Pancreas (tissue), 10 donors: ENCODE results near the gene CTSA. TPM values are rescaled to one million over a fixed set of nuclear protein-coding genes. Genes with fewer than 3 reads are reported as not detected.
A peak's percentile ranks its signal among the peaks of the same experiment; 100 is the strongest.

Experiments
- ATAC-seq, 4 donors: fragments of 200-7000 bp; cut with Tn5 transposase; one replicate each; pipeline versions ENCODE4 v1.8.0 to v1.9.1; 2020; ENCODE audit warnings: mild to moderate bottlenecking in 4 of 4, moderate library complexity in 4 of 4
- DNase-seq, 6 donors: peaks; one replicate each; pipeline ENCODE4 v3.0.0-alpha.2; 2020
- FAIRE-seq: peaks from 2 replicates; lab custom pipeline; 2012; peaks lifted over from hg19 to GRCh38; lab: Jason Lieb, UNC
- H3K27ac ChIP-seq, 4 donors: fragments of 200-600 bp; sonication (generic); 1 replicate in 3 of 4; 2 replicates in 1 of 4; pipeline versions ENCODE4 v1.5.0 to v1.8.0; 2020
- H3K27me3 ChIP-seq, 4 donors: fragments of 200-600 bp; one replicate each; pipeline ENCODE4 v1.8.0; 2021
- H3K36me3 ChIP-seq, 3 donors: fragments of 200-600 bp; sonication (generic) in 1 of 3; one replicate each; pipeline versions ENCODE4 v1.5.0 to v1.8.0; 2020 to 2021
- H3K4me1 ChIP-seq, 3 donors: fragments of 200-600 bp; one replicate each; pipeline ENCODE4 v1.8.0; 2021
- H3K4me3 ChIP-seq, 4 donors: fragments of 200-600 bp; sonication (generic) in 2 of 4; one replicate each; pipeline versions ENCODE4 v1.5.0 to v1.8.0; 2020 to 2021
- H3K9me3 ChIP-seq, 4 donors: fragments of 200-600 bp; one replicate each; pipeline ENCODE4 v1.8.0; 2021
- CTCF ChIP-seq, 4 donors: fragments of 200-600 bp; sonication (generic) in 3 of 4; IDR thresholded peaks; one replicate each; pipeline versions ENCODE4 v1.5.0 to v1.8.0; 2021; ENCODE audit warnings: antibody characterized with exemption in 4 of 4
- WGBS, 2 donors: extraction: QIAGEN DNeasy Blood & Tissue Kit; methylation state at CpG; one replicate each; pipeline ENCODE4 v1.1.7; 2013; 5-methylcytosine and 5-hydroxymethylcytosine counted together
- intact Hi-C, 3 donors: fragments of 100-400 bp; cut with DNase I; formaldehyde crosslinking; loops; one replicate each; pipeline versions ENCODE4 v1.11.1 to v1.14.2; 2022
- polyA plus RNA-seq, 2 donors: library from polyadenylated mRNA; stranded (reverse); fragments of 200-250 nt; gene quantifications; one replicate each; pipeline ENCODE4 v1.2.3, GENCODE V29; 2013
- total RNA-seq, 6 donors: library from RNA; stranded (reverse); fragmentation: NEBNext Ultra II Directional in 4 of 6; extraction: Animal tissue kit (Norgen Biotek cat#: 25700) in 4 of 6; gene quantifications; one replicate each; pipeline versions ENCODE4 v1.2.1 to v1.2.4, GENCODE V29; 2021 to 2023
- donor health status: healthy with polysubstance abuse.
- donor health status: DM: no; HTN: no; CAD: no; lungs with moderate emphysema.
- donor health status: DM: no; HTN: no; CAD: no.
- donor health status: control.
- donor health status: control.
- donor health status: Bipolar disorder and iron deficiency.
- donor health status: DM: yes; HTN: yes; CAD: no.
- donor health status: DM: no; HTN: no; CAD: no.
- donor health status: DM: no; HTN: no; CAD: no.
- donor health status: DM: yes; HTN: yes; CAD: no.

The CTSA gene
- total and polyA plus RNA-seq, 8 donors = 27.6 to 103 (median 55.9) TPM

GRCh38 chr20:45917790-45918141 lies 26.6 kb downstream of the CTSA start:
- Histone ChIP-seq H3K4me3 (no peak overlapping the region), H3K36me3 (no peaks in the 10 kb centered on the region), H3K27me3 (no peaks in the 10 kb centered on the region), H3K4me1 (peaks cover 0 to 3% (median 0%) of the 10 kb centered on the region in 3 donors), H3K9me3 (no peaks in the 10 kb centered on the region), H3K27ac (peak overlapping the region in 2 of 4 donors; percentile 28 to 34)
- no peak for FAIRE-seq
- DNase-seq = peak in 1 of 6 donors; percentile 24
- intact Hi-C loops = no loop called here
- 82 to 84% methylated on average over 5 of the region's 5 CpGs for WGBS, 2 donors
- TF ChIP-seq CTCF (IDR thresholded peaks at IDR 0.05) = no peak
- ATAC-seq = peak in 2 of 4 donors; percentile 15 to 21

- TF ChIP-seq CTCF (IDR thresholded peaks at IDR 0.05) = no peak
- DNase-seq (peak in 1 of 6 donors; percentile 15), ATAC-seq (peak in 3 of 4 donors; percentile 13 to 50 (median 31))
Measured at GRCh38 chr20:45918182-45918737, 27.1 kb downstream of the CTSA start.

DNA sequence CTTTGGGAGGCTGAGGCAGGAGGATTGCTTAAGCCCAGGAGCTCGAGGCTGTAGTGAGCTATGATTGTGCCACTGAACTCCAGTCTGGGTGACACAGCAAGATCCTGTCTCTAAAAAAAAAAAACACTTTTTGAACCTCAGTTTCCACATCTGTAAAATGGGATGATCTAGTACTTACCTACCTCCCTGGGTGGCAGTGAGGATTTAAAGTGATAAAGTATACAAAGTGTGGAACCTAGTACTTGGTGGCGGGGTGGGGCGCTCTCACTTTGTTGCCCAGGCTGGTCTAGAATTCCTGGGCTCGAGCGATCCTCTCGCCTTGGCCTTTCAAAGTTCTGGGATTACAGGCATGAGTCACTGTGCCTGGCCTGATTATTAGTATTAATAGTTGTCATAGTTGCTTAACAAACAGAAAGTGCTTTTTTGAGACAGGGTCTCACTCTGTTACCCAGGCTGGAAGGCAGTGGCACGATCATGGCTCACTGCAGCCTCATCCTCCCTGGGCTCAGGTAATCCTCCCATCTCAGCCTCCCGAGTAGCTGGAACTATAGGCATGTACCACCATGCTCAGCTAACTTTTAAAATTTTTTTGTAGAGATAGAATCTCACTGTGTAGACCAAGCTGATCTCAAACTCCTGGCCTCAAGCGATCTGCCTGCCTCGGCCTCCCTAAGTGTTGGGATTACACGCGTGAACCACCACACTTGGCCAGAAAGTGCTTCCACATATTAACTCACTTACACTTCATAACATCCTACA lies 27.8 kb downstream of the CTSA start:
- DNase-seq (peak in 1 of 6 donors; percentile 1), FAIRE-seq (no peak), ATAC-seq (no peak)
- Histone ChIP-seq H3K27ac (peak overlapping the region in 2 of 4 donors; percentile 28 to 34), H3K4me1 (peaks cover 0 to 2% (median 0%) of the 10 kb centered on the region in 3 donors), H3K9me3 (no peaks in the 10 kb centered on the region), H3K4me3 (no peak overlapping the region), H3K27me3 (no peaks in the 10 kb centered on the region), H3K36me3 (no peaks in the 10 kb centered on the region)
- intact Hi-C loops = no loop called here
- 87 to 93% methylated on average over 12 of the region's 12 CpGs for WGBS, 2 donors
- TF ChIP-seq CTCF (IDR thresholded peaks at IDR 0.05) = no peak

More at GRCh38 chr20:45918182-45918737, 27.1 kb downstream of the CTSA start:
- Histone ChIP-seq H3K9me3 (no peaks in the 10 kb centered on the region), H3K36me3 (no peaks in the 10 kb centered on the region), H3K4me1 (peaks cover 0 to 3% (median 0%) of the 10 kb centered on the region in 3 donors), H3K27me3 (no peaks in the 10 kb centered on the region), H3K4me3 (no peak overlapping the region), H3K27ac (peak overlapping the region in 2 of 4 donors; percentile 28 to 34)
- intact Hi-C loops = no loop called here
- WGBS, 2 donors = 80 to 82% methylated on average over 5 of the region's 5 CpGs
- FAIRE-seq = no peak

GRCh38 chr20:45919542-45920399 lies 28.6 kb downstream of the CTSA start:
- Histone ChIP-seq H3K9me3 (no peaks in the 10 kb centered on the region), H3K36me3 (no peaks in the 10 kb centered on the region), H3K27ac (peak overlapping the region in 1 of 4 donors; percentile 22), H3K4me3 (no peak overlapping the region), H3K27me3 (no peaks in the 10 kb centered on the region), H3K4me1 (no peaks in the 10 kb centered on the region)
- 34 to 43% methylated on average over 11 of the region's 11 CpGs for WGBS, 2 donors
- FAIRE-seq = no peak
- TF ChIP-seq CTCF (IDR thresholded peaks at IDR 0.05) = no peak
- ATAC-seq = peak in 3 of 4 donors; percentile 44 to 59 (median 50)
- intact Hi-C loops = no loop called here
- DNase-seq = peak in 2 of 6 donors; percentile 36 to 45
